HuH-7 (cell line): ENCODE data around the gene CYFIP2.
"Not testable (repeated sequence)": the region's sequence is repeated elsewhere in the genome, so short reads cannot be mapped to it uniquely, and the experiment has no call there.

Experiments
- DNase-seq: peaks from one replicate; pipeline ENCODE4 v3.0.0; 2011; ENCODE audit warnings: low spot score

CYFIP2 gene

DNA sequence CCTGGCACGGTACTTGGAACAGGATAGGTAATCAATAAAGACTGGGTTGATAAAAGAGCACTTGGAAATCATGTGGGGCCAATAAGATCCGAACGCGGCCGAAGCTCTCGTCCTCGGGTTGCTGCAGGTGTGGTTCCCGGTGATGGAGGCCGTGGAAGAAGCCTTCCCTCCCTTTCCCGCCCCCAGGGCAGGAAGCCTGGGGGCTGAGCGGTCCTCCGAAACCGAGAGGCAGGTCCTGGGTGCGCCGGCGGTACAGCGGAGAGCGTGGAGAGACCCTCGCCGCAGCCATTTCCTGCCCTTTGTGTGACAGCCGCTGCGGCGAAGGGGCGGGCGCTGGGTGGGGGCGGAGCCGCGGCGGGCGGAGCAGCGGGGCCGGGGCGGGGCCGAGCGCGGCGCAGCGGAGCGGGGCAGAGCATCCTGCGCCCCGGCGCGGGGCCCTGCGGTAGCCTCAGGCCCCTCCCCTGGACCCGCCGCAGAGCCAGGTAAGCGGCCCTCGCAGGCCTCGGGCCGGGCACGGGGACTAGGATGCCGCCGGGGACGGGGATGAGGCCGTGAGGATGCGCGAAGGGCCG is at the start of gene CYFIP2:
Gene CYFIP2 (plus strand): TSS at position 410 of the 572 bp plus-strand sequence. CDS start 19,239 bp downstream, outside the sequence.
- peak; percentile 62 for DNase-seq

DNA sequence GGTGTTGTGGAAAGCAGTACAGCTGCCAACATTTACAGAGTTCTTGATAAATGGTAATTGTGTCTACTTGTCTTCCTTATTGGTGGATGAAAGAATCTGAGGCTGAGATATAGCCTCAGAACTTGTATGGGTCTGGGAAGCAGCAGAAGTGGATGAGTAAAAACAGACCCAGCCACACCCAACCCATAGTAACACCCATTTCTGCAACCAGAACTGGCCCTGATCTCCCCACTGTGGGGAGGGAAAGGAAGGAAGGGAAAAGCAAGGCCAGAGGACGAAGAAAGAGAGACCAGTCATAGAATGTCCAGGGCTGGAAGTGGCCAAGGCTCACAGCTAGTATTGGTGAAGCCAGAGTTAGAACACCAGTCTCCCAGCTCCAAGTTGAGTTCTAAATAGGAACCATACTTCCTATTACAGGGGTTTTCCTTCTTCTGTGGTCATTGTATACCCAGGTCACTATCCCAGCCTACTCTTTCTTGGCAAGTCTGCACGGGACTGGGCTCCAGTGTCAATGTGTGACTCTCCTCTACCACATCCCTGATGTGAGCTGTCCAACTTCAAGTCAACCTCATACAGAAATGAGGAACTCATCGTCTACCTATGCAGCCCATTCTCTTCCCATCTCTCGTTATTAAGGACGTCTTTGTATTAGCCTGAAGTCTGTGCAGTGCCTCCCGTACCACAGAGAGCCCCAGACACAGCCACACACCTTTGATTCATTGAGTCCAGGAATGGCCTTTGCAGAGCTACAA is 49.4 kb upstream of the CYFIP2 start:
- no peak for DNase-seq

DNA sequence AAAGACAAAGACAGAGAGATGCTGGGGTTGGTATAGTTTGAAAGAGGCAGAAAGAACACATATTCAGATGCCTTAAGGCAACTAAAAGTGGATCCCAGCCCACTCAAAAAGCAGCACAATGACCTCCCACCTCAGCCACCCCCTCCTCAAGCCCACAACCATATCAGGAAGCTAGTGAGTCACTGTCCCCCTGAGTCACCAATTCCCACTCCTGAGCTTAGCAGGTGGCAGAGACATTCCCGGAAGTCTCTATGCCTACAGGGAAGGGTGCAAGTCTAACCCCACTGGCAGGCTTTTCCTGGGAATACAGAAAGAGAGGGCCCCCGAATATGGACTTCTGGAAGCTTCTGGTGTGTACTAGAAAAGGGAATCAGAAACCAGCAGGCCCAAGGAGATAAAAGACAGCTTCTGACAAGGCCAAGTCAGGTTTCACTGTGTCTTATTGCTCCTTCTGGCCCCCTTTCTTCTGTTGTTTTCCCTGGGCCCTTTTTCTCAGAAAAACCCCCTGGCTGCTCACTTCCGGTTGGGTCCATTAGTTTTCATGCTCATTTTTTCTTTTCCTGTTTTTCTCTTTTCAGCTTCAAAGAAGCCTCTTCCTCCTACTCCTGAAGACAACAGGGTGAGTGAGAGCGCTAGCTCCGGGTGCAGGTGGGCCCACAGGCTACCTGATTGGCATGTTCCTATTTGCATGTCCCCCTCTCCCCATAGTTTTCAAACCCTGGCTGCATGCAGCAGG is 48.5 kb upstream of the CYFIP2 start:
- no peak for DNase-seq

DNA sequence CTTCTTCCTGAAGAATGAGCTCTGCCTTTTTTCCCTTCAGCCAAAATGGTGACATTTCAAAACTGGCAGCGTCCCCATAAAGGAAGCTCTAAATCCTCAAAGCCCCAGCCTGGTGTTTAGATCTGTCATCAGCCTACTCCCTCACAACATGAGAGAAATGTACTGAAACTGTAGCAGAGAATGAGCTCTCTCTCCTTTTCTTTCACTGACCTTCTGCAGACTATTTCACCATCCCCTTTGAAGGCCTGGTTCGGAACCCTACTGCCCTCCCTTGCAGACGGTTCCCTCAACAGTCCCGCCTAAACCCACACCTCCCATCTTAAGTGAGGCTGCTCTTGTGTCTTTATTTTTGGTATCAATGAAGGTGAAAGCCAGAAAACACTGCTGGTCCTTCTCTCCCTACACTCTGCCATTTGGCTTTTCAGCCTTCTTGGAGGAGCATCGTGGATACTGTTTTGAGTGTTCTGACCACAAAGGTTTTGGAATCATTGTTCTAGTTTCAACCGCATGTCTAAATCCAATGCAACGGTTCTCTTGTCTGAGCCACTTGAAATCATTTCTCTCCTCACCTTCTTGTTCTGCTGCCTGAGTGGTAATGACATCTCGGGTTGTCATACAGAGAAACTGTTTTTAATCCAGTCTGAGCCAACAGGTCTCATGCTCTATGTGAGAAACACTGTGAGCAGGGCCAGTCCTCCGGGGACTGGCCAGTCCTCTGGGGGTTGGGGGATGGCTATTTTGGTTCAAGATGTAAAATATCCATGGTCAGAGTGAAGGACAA is 46.2 kb upstream of the CYFIP2 start:
- DNase-seq, result no peak

DNA sequence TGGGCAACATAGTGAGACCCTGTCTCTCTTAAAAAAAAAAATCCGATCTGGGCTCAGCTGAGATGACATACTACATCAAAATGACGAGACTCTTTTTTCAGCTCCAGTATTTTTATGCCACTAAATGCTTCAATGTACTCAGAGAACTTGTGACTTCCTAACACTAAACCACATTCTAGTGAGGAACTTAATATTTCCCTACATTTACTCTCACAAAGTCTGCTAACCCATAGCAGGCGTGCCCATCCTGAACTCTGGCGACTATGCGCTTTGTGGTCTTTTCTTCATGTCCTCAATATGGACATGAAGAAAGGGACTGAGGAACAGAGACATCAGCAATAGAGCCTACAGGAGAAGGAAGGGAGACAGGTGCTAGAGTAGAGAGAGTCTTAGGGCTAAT is 44.0 kb upstream of the CYFIP2 start:
- DNase-seq, result no peak

DNA sequence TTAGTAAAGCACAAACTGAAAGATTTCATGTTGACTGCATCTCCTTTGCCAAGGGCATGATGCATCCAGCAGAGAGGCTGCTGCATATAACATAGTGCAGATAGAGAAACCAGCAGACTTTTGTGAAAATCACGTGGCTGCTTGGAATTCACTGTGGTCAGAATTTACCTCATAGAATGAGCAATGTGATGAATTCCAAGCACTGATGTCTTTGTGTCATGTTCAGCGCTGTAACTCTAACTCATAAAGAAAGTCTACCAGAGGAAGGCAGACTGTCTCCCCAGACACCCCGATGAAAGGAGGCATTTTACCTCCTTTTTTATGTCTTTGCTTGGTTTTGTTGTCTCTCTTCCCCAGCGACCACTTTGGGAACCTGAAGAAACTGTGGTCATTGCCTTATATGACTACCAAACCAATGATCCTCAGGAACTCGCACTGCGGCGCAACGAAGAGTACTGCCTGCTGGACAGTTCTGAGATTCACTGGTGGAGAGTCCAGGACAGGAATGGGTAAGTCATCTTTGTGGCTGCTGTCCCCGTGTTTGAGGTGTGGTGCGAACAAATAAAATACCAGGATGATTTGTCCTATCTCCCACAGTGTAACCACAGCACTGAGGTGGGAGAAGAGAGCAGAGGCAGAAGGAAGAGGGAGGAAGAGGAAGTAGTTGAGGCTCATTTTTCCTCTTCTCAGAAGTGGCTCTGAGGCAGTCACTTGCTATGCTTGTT is 43.3 kb upstream of the CYFIP2 start:
- no peak for DNase-seq

DNA sequence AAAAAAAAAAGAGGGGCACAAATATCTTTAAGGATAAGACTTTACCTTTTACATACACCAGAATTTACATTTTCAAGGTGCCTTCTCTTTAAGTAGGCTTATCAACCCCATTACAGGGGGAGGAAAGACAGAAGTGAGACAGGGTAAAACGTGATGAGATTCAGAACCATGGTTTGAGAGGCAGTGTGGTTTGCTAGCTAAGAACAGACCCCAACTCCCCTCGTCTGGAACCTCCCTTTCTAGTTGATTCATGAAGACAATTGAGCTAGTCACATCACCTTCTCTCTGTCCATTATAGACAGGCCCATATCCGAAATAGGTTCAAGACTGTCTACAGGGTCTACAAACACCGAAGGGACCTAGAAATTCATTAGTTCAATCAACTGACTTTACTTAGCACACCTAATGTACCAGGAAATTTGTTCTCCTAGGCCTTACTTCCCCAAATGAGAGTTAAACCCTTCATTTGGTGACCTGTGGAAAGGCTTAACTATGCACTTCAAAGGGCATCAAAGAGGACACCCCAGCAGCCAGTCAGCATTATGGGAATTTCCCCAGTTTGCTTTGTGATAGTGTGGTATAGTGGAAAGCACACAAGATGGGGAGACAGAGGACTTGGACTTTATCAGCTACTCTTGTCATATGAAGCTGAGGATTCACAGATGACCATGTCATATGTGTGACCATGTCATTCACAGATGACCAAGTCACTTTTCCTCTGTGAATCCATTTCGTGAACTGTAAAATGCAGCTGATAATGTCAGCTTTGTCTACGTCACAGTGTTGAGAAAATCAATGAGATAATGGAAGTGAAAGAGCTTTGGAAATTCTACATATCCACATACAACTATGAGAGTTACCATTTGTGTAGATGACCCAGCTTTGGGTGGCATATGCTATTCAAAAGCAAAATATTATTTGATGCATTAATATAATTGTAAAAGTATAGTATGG is 40.2 kb upstream of the CYFIP2 start:
- no peak for DNase-seq

DNA sequence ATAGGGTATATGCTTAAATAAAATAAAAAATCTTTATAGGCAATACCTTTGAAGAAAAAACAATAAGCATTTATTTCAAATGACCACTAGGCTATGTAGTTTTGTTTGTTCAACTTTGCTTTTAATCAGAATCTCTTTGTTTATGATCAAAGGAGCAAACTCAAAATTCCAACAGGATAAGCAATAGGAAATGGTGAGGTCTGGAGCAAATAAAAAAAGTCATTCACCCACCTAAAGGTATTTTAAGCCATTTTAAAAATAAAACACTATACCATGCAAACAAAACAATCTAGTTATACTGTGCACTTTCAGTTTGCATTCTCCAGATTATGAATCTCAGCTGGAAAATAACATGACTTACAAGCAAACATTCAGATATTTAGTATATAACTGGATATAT is 35.3 kb upstream of the CYFIP2 start:
- no peak for DNase-seq

DNA sequence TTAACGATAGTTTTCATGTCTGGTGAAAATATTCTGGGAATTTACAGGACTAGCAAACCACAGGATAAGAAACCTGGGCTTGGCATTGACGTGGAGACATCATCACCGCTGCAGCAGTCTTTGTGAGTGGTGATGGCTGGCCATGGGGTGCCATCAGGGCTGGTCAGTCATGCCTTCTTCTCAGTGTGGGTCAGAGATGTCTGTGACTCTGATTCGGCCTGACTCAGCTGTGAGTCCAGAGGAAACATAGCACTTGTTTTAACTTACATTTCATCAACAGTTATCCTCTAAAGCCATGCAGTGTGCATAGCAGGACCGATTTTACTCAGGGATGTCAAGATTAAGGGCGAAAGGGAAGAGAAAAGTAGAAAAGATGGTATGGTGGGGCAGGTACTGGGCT is 33.2 kb upstream of the CYFIP2 start:
- no peak for DNase-seq

DNA sequence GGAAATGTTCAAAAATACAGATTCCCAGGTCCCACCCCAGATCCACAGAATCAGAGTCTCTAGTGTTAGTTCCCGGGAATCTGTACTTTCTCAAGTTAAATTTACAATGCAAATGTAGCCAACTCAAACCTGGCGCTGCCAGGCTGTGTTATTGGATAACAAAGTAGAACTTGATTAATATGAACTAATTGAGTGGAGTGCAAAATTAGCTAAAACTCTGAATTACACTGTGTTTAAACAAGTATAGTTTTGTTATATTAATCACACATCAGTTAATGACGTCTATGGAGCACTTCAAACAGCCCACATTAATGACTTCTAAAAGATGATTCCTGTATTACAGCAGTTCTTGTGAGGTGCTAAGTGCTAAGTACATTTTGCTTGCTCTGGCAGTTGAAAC is 32.4 kb upstream of the CYFIP2 start:
- no peak for DNase-seq

DNA sequence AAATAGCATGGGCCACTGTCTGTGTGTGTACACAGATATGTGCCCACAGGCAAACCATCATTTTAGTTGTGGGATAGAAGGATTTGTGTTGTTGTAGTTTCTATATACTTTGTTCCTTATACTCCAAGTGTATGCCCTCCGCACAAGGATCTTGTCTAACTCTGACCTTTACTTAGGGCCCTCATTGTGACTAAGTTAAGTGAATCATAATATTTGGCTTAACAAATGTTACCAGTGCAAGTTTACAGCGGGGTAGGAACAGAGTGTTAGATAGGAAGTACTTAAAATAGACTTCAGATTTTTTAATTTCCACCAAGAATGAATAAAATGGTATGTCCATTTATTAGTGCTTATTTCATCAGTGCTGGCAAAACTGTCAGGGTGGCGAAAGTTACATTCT is 29.5 kb upstream of the CYFIP2 start:
- no peak for DNase-seq

DNA sequence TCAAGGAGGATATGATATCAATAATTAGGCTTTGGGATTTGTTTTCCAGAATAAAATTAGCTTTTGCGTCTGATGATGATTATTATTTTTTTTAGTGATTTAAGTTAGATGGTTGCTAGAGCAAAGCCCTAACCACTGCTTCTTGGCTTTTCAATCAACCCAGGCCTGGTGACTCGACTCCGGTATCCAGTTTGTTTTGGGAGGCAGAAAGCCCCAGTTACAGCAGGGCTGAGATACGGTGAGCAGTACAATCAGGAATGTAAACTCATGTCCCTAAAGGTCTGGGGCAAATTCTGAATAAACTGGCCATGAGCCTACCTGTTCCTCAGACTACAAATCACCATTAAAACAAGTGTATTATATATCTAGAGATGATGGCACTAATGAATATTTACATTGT is 24.4 kb upstream of the CYFIP2 start:
- DNase-seq, result no peak

DNA sequence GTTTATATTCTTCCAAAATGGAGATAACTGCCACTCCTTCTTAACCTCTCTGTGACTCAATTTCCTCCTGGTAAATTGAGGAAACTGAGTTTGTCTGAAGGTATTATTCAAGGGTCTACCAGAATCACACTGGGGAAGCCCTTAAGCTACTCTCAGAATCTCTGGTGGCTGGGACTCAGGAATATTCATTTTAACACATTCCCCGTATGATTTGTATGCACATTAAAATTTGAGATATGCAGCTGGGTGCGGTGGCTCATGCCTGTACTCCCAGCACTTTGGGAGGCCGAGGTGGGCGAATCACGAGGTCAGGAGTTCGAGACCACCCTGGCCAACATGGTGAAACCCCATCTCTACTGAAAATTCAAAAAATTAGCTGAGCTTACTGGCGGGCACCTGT is 21.2 kb upstream of the CYFIP2 start:
- not testable (repeated sequence) for DNase-seq

DNA sequence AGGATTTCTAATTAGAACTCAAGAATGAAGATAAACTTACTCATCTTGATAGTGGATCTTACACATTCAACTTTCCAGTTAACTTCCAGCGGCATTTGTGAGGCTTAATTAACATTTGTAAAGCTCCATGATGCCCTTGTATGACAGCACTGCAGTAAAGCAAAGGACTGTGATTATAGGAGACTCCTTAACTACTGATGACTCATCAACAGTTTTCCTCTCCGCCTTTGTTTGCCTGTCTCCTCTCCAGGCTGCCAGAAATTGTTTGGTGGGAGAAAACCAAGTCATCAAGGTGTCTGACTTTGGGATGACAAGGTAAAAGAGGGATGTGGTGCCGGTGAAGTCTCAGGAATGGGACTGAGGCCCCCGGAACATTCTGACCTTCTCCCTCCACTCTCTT is 20.4 kb upstream of the CYFIP2 start:
- DNase-seq, result no peak

DNA sequence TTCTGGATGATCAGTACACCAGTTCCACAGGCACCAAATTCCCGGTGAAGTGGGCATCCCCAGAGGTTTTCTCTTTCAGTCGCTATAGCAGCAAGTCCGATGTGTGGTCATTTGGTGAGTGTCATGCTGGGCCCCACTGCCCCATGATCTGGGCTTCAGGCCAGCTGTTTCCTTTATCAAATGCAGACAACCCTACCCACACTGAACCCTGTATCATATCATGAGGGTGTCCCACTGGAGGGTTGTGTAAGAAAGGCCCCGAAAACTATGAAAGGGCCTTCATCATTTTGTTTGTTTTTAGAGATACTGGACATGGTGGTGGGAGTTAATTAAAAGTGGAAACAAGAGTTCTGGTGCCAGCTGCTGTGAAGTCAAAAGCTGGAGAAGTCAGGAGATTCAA is 20.0 kb upstream of the CYFIP2 start:
- DNase-seq, result no peak

DNA sequence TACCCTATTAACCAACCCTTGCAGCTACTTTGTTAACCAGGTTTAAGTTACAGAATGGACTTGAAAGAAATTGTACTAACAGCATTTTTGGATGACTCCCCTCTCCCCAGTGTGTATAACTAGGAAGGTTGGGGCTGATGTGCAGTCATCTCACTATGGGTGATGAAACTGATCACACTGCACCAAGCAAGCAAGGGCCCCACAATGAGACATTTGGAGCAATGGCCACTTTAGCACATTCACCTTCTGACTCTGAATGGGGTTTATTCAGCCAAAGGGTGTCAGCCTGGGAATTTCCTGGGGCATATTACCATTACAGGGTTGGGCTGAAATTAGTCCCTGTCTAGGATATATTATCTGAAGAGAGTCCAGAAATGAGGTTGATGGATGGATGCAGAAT is 18.7 kb upstream of the CYFIP2 start:
- DNase-seq, result no peak

DNA sequence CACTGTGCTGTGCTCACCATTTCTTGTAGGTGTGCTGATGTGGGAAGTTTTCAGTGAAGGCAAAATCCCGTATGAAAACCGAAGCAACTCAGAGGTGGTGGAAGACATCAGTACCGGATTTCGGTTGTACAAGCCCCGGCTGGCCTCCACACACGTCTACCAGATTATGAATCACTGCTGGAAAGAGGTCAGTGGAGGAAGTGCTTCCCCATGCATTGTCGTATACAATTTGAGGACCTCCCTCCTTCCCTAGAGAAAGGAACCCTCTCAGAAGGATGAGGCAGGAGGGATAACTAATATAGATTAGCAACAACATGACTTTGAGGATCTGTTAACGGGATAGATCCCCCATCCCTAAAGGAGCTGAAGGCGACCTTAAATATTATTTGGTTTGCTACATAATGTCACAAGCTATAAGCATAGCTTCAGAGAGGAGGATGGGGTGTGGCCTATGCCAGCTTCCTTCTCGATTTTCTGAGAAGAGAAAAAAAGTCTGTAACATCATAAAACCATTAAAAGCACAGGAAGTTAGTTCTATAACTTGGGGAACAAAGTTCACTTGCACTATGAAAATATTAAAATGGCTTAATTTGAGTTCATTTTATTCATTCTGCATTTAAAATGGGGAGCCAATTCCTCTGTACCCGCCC is 17.0 kb upstream of the CYFIP2 start:
- no peak for DNase-seq

DNA sequence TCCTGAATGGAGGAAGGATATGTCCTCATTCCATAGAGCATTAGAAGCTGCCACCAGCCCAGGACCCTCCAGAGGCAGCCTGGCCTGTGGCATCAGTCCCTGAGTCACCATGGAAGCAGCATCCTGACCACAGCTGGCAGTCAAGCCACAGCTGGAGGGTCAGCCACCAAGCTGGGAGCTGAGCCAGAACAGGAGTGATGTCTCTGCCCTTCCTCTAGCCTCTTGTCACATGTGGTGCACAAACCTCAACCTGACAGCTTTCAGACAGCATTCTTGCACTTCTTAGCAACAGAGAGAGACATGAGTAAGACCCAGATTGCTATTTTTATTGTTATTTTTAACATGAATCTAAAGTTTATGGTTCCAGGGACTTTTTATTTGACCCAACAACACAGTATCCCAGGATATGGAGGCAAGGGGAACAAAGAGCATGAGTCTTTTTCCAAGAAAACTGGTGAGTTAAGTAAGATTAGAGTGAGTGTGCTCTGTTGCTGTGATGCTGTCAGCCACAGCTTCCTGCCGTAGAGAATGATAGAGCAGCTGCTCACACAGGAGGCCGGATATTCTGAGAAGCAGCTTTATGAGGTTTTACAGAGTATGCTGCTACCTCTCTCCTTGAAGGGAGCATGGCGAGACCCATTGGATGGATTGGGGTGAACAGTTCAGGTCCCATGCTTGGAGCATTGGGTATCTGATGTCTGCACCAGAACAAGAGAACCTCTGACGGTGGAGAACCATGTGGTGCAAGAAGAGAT is 13.0 kb upstream of the CYFIP2 start:
- DNase-seq, result no peak

DNA sequence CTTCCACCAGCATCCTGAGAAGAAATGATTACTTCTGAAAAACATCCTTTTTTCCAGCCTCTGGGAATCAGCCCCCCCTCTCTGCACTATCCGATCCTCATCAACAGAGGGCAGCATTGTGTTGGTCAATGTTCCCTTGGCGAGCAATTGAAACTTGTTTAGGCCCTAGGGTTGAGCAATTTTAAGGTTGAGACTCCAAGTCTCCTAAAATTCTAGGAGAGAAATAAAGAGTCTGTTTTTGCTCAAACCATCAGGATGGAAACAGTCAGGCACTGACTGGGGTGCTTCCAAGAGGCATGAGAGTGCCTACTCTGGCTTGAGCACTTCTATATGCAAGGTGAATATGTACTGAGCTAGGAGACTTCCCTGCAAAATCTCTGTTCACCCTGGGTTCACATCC is 12.4 kb upstream of the CYFIP2 start:
- peak; percentile 71 for DNase-seq
